HG02973 (cell line): ENCODE measurements around the gene RAB11FIP4.

Source experiments
- ATAC-seq: cut with Tn5 transposase; IDR thresholded peaks from one replicate; pipeline ENCODE4 v1.9.1; 2021; ENCODE audit warnings: moderate library complexity; ENCODE audit not compliant: unreplicated experiment

The RAB11FIP4 gene

DNA sequence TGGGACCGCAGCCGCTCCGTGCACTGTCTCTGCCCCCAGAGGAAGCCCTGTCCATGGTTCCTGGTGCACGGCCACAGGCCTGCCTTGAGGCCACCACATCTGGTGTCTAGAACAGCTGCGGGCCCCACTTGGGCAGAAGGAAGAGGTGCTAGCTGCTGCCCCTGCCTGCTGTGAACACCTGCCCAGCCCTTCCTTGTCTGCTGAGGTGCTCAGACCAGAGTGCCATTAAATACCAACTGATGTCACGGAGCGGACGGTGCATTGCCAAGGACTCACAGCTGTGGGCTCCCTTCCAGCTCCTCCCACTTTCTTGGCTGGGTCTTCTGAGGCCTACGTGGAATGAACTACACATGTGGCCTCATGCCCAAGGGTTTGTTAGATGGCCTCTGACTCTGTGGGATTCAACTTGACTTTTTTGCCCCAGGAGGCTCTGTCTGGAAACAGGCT, 146.1 kb downstream of the RAB11FIP4 start:
- no peak for ATAC-seq

DNA sequence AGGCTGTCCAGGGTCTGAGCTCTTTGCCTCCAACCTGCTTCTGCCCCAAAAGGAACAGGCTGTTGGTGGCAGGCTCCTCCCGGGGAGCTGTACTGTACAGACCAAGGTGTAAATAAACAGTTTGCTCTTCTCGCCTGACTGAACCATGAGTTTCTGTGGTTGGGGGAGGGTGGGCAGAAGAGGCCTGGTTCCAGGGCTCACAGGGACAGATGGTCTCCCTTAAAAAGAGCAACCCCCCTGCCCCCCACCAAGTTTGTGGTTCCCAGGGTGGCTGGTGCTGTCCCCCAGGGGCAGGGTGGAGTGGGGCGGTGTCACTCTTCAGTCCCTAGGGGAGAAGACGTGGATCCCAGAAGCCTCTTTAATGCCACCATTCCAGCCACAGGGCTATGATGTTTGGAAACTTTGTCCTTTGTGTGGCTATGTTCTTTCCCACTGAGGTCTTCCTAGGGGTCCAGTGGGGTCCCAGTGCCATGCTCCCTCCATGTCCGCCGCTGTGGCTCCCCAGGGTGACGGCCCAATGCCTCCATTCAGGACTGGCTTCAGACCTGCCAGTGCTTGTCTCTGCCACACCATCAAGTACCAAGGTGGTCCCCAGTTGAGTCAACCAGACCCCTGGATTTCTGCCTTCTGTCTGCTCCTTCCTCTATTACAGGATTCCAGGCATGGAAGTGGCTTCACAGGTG, 146.7 kb downstream of the RAB11FIP4 start:
- peak; percentile 46 for ATAC-seq

DNA sequence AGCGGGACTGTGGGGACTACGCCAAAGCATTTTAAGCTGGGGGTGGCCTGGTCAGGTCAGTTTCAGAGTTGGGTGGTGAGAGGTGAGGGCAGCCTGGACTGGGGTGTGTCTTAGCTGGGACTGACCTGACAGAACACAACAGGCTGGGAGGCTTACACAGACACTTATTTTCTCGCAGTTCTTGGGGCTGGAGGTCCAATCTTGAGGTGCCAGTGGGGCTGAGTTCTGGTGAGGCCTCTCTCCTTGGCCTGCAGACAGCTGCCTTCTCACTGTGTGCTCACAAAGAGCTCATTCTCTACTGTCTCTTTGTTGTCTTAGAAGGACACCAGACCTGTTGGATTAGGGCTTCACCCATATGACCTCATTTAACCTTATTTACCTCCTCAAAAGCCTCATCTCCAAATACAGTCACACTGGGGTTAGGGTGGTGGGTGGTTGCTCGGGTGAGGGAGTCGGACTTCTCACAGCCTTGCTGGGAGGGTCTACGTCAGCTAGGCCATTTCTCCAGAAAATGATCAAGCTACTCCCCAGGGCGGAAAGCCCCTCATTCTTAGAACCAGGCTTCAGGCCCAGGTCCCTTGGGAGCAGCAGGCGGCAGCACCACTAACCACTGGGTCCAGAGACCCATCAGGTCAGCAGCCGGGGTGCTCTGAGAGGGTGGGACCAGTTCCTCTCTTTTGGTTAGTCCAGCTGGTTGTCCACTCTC, 149.3 kb downstream of the RAB11FIP4 start:
- ATAC-seq: no peak

DNA sequence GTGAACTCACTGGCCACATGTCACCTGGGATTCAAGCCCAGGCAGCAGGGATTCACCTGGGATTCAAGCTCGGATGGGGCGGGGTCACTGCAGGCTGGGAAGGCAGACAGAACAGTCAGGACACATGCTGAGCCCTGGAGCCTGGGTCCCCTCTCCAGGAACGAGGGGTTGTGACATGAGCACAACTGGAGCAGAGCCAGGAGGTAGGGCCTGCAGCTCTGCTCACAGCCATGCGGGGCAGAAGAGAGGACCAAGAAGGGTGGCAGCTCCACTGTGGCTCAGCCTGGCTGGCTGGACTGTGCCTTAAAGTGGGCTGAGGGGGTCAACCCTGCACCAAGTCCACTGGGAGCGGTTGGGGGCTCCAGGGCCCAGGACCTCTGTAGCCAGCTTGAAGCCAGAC, 150.1 kb downstream of the RAB11FIP4 start:
- ATAC-seq: no peak

DNA sequence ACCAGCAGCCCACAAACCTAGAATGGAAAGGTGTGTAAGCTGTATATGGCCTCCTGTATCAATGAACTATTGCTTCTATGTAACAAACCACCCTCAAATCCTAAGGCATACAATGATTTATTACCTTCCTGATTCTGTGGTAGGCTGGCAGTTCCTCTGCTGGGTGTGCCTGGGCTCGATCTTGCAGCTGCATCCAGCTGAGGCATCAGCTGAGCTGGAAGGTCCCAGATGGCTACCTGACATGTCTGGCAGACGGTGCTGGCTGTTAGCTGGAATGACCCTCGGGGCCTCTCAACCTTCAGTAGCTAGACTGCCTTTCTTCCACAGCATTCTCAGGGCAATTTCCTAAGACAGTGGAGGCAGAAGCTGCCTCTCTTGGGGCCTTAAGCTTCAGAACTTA, 152.7 kb downstream of the RAB11FIP4 start:
- ATAC-seq: no peak

DNA sequence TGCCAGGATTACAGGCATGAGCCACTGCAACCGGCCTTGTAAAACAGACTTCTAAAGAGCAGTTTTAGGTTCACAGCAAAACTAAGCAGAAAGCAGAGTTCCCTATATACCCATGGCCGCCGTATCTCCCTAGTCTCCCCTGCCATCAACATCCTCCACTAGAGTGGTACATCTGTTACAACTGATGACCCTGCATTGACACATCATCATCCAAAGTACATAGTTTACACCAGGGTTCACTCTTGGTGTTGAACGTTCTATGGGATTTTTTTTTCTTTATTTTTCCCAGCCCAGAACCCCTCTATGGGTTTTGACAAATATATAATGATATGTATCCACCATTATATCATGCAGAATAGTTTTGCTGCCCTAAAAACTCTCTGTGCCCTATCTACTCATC, 155.2 kb downstream of the RAB11FIP4 start:
- no peak for ATAC-seq

DNA sequence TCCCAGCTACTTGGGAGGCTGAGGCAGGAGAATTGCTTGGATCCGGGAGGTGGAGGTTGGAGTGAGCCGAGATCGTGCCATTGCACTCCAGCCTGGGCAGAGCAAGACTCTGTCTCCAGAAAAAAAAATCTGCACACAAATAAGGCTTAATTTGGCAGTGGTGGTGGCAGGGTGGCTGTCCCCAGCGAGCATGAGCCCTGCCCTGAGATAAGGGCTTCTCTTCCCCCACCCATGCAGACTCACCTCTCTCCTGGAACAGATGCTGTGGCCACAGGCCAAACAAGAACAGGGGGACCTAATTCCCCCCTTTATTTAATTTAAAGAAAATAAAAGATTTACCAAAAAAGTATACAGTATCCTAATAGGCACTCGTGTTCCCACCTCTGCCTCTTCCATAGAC, 157.2 kb downstream of the RAB11FIP4 start:
- ATAC-seq: no peak

DNA sequence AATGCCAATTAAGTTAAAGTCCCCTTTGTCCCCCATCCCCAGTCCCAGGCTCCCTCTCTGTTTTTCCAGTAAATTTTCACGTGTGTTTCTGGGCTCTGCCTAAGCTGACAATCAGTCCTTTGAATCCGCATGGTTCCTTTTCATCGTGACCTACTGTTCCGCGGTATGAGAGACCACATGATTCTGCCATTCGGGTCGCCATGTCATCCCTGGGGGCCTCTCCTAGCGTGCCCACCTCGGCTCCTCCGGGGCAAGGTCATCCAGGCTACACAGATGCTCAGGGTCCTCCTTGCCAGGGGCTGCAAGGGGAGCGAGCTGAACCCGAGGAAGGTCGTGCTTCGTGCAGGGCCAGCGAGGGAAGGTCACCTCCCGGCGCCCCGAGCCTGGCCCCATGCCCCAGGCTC, 157.6 kb downstream of the RAB11FIP4 start:
- ATAC-seq: peak; percentile 12

DNA sequence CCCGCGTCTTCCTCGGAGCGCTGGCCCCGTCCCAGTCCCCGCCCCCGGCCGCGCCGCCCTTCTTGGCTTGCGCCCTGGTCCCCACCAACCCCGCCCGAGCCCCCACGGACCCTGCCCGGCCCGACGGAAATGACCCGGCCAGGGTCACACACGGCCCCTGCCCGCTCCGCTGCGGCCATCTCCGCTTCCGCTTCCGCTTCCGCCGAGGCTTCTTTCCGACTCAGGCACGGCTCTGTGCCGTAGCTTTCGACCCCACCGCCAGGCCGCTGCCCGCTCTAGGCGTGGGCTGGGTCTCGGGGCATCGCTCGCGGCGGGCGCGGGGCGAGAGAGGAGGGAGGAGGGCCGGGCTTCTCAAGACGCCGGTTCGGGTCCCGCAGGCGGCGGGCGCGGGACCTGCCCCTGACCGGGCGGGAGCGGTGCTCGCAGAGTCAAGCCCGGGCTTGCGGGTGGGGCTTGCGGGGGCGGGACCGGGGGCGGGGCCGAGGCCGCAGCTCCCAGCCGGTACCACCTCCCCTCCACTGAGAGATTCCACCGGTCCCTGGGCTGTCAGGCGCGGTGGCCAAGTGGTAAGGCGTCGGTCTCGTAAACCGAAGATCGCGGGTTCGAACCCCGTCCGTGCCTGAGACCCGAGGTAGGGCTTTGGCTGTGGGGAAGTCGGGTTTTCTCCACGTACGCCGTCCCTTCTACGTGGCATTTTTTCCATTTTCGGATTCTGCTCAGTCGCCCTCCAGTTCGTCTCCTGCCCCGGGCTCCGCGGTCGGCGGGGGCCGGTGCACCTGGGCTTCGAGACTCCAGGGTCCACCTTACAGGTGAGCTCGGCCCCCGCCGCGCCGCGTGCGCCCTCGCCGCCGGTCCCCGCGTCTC, 158.3 kb downstream of the RAB11FIP4 start:
- ATAC-seq: peak; percentile 58

DNA sequence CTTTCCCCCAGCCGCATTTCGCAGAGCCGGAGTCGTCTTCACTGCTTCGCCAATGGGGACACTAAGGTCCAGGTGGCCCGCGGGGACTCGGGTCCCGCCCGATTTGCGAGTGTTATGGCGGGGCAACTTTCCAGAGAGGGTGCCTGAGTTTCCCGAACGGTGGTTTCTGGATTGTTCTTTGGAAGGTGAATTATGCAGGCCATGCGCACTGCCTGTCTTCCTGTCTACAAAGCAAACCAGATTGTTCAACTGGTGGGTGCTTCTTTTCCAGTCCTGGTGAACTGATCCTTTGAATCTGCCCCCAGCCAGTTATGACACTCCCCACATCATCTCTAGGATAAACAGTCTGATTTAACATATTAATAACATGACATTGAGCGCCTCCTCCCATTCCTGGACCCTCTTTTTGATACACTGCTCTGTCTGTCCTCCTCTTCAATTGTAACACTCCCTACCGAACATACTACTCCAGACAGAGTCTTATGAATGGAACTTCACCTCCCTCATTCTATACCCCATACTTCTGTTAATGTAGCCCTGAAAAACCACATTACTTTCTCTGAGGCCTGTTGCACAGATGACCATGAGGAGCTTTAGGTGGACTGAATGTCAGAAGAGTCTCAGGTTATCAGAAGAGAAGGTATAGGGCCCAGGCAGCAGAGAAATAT, 159.0 kb downstream of the RAB11FIP4 start:
- ATAC-seq: no peak

DNA sequence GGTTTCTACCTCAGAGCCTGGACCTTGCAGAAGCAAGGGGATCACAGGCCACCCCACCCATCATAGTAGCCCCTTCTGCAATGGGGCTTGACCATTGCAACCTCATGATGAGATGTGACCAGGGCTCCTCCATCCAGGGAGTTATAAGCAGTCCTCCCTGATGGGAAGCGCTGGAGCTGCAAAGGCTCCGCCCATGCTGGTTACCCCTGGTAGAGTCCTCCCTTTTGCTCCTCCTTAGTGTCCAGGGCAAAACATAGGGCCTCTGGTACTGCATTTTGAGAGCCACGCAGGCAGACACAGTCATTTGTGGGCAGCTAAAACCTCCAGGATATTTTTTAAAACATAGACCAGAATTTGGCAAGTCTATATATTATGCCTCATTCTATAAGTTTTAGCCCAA, 161.1 kb downstream of the RAB11FIP4 start:
- no peak for ATAC-seq

DNA sequence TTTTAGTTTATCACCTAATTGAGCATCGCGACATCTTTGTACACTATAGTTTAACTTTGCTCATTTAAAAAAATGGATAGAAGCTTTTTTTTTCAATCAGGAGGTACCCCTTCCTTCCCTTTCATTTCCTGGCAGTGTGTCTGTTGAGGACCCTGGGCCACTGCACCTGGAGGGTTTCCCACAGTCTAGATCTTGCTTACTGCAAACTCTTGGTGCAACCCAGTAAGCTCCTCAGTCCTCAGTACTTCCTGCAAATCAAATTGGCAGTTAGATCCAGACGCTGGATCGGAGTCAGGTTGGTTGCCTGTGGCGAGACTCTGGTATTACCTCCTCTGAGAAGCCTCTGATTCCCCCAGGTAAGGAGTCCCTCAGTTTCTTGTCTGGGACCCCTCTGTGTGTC, 162.0 kb downstream of the RAB11FIP4 start:
- ATAC-seq: no peak

DNA sequence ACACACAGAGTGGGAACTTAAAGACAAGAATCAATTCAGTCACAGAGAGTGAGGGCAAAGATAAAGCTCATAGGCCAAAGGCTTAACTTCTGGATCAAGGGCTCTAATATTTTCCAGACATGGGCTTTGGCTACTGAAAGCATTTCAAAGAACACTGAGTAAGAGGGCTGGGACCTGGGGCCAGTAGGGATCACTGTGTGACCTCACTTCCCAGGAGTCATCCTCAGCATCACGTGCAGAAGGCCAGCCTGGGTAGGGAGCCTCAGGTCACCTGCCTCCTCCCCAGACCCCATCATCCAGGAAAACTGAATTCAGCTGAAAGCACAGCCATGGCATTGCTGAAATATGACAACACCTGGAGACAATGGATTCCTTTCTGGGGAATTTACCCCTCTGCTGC, 163.5 kb downstream of the RAB11FIP4 start:
- no peak for ATAC-seq

DNA sequence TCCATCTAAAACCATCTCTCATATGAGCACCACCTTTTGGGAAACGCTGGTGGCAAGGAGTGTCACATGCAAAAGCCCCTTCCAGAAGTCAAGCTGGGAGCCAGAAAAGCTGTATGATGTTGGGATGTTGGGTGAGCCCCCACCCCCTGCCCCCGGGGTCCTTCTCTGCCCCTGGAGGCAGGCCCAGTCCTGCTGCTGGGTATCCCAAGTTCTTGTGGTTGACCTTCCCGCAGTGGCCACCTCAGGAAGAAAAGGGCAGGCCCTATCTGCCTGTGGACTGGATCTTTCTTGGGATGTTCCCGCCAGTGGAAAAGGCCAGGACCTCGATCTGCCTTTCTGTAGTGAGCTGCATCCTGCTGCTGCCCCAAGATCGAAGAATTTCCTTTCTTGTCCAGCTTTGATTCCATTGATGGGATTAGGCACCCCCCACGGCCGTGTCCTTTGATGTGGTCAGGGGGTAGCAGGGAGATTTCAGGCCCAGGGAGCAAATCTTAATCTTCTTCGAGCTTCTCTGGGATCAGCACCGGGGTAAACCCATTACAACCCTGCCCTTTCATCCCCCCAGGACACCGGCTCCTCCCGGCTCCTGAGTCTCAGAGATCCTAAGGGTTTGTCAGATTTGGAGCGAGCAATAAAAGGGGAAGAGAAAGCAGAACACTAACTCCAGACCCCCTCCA, 165.6 kb downstream of the RAB11FIP4 start:
- no peak for ATAC-seq

DNA sequence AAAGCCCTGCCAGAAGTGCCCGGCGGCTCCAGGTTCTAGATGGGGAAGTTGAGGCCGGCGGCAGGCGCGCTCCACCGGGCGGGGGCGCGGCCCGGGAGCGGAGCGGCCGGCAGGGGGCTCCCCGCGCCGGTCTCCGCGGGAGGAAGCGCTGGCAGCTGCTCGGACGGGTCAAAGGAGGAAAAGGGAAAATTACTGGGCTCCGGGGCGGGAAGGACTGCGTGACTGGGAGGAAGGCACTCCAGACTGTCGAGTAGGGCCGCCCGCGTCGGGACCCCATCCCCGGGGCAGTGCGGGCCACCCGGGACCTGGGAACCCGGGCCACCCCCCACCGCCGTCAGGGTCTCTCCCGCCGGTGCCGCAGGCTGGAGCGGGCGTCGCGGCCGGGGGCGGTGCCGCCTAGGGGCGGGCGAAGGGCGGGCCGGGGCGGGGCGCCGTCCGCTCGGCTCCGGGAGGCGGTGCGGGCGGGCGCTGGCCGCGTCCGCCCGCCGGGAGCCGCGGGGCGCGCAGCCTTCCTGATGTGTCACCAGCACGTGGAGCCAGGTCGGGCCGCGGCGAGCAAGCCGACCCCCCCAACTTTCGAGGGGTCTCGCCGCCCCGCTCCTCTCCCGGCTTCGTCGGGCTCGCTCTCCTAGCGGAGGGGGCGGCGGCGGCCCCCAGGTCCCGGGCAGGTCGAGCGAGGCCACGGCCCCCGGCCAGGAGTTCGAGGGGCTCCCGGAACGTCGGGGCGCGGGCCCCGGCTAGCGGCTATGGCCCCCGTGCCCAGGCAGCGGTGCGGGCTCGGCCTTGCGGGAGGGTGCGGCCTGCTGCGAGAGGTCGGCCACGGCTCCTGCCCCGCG, 167.5 kb downstream of the RAB11FIP4 start:
- ATAC-seq: peak; percentile 49

DNA sequence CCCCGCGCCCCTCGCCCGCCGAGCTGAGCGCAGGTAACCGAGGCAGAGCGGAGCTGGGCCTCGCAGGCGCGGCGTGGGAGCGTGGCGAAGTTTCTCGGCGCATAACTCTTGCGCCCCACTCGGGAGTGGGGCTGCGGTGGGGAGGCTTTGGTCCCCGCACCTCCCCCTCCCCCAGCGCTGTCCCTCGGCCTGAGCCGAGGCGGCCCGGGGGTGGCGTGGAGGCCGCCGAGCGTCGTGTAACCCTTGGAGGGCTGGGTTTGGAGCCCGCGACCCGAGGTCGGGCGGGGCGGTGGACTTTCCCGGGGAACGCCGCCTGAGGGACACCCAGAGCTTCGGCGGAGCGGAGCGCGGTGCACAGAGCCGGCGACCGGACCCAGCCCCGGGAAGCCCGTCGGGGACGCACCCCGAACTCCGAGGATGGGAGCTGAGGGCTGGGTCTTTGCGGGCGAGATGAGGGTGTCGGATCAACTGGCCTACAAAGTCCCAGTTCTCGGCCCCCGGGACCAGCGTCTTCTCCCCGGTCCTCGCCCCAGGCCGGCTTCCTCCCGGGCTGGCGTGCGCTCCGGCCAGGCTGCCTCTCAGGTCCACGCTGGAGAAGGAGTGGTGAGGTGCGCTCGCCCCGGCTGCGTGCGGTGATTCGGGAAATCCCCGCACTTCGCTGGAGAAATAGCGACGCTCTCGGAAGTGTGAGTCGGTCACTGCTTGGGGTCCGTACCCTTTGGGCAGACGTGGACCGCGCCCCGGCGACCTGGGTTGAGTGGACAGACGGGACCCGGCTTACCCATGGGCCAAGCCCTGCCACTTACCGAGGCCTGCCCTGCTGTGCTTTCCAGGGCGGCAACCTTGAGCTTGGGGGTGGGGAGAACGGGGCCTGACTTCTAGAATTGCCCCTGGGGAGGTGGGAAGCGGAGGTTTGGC, 168.4 kb downstream of the RAB11FIP4 start:
- no peak for ATAC-seq

DNA sequence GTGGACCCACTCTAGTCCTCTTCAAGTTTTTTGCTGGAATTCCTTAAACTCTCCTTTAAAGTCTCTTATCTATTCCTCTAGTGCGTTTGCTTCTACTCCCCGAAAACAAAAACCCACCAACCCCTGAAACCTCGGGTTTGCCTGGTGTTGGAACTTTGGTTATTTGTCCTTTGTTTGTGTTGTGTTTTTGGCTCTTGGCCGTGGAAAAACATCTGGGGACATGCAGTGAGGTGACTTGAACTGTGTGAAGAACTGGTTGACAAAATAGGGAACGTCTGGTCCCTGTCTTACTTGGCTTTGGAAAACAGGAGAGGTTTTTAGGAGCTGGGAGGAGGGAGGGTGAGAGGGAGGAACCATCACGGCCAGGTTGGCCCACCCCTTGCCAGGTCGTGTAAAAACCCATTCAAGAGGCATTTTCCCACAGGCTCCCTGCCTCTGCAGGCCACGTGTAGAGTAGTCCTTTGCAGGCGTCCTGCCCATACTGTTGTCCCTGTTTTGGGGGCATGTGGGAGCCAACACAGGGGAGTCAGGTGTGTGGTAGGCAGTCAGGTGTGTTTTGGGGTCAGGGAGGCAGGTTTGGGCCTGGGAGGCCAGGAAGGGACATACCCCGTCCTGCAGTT, 169.3 kb downstream of the RAB11FIP4 start:
- no peak for ATAC-seq
